HT1080 (cell line): ENCODE results near the gene GNB2. TPM values are rescaled to one million over a fixed set of nuclear protein-coding genes. Genes with fewer than 3 reads are reported as not detected.
"Not testable (repeated sequence)": the region's sequence is repeated elsewhere in the genome, so short reads cannot be mapped to it uniquely, and the experiment has no call there.

Experiments
- DNase-seq: peaks from one replicate; pipeline ENCODE4 v3.0.0-alpha.2; 2015; ENCODE audit warnings: low read depth
- total RNA-seq: library from RNA; depleted of rRNA; stranded (reverse); fragments of >200 nt; shearing (Covaris generic); gene quantifications from 2 replicates; pipeline ENCODE4 v1.2.3, GENCODE V29; 2014

The GNB2 gene
- total RNA-seq, 1 experiment from 2014 or later, result 162 TPM

DNA sequence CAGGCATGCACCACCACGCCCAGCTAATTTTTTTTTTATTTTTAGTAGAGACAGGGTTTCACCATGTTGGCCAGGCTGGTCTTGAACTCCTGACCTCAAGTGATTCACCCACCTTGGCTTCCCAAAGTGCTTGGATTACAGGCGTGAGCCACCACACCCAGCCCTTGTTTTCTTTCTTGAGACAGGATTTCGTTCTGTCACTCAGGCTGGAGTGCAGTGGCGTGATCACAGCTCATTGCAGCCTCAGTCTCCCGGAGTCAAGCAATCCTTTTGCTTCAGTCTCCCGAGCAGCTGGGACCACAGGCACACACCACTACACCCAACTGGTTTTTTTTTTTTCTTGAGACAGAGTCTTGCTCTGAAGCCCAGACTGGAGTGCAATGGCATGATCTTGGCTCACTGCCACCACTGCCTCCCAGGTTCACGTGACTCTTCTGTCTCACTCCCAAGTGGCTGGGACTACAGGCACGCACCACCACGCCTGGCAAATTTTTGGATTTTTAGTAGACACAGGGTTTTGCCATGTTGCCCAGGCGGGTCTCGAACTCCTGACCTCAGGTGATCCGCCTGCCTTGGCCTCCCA is 11.3 kb upstream of the GNB2 start:
- DNase-seq, result not testable (repeated sequence)

DNA sequence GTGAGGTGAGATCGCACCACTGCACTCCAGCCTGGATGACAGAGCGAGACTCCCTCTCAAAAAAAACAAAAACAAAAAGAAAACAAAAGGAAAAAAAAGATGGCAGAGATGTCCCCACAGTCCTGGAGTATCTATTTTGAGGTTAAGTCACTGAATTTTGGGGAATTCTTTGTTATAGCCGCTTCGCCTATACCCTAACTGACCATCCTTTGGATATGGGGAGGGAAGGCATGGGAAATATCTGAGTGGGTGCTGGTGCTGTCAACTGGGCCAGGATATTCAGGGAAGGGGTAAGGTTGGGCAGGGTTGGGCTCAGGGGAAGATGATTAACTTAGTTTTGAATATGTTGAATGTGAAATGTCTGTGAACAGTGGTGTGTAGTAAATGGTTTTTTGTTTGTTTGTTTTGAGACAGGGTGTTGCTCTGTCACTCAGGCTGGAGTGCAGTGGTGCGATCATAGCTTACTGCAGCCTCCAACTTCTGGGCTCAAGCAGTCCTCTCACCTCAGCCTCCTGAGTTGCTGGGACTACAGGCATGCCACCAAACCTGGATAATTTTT is 8.3 kb upstream of the GNB2 start:
- no peak for DNase-seq

- DNase-seq, result no peak
Observed at GRCh38 chr7:100667331-100668068, 6.0 kb upstream of the GNB2 start.

- no peak for DNase-seq
Observed at GRCh38 chr7:100668069-100668449, 5.5 kb upstream of the GNB2 start.

- DNase-seq, result not testable (repeated sequence)
Observed at GRCh38 chr7:100669106-100669505, 4.4 kb upstream of the GNB2 start.

- no peak for DNase-seq
Observed at GRCh38 chr7:100670074-100670473, 3.5 kb upstream of the GNB2 start.

- no peak for DNase-seq
Observed at GRCh38 chr7:100671353-100672327, 1.9 kb upstream of the GNB2 start.

GRCh38 chr7:100673942-100674410 is 436 bp downstream of the GNB2 start:
- DNase-seq, result no peak

- DNase-seq, result no peak
Observed at GRCh38 chr7:100674411-100675104, 1.0 kb downstream of the GNB2 start.

GRCh38 chr7:100675105-100675451 is 1.5 kb downstream of the GNB2 start:
- no peak for DNase-seq

DNA sequence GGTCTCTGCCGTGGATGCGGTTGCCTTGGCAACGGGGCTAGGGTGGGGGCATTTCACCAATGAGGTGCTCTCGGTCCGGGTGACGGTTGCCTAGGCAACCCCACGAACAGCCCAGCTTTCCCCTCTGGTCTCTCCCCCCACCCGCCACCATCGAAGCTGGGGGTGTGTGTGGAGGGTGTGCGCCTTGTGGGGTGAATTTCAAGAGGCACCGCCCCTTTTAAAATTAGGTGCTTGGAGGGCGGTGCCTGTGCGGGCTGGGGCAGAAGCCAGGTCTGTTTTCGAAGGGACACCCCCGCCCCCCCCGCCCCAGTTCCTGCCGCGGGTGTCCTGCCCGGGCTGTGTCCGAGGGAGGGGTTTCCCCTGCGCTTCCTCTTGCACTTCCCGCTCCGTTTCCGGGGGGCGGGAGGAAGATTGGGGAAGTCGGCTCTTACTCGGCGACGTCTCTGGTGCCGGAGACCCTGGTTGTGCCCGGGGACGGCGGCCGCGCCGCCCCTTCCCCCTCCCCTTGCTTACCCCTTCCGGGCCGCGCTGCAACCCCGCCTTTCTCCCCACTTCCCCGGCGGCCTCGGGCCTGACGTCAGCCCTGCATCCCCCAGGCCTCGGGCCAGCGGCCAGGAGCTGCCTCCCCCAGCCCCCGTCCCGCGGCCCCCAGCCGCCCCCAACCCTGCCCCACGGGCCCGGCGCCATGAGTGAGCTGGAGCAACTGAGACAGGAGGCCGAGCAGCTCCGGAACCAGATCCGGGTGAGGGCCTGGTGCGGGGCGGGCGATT is 2.2 kb downstream of the GNB2 start:
- DNase-seq, result peak; percentile 64

DNA sequence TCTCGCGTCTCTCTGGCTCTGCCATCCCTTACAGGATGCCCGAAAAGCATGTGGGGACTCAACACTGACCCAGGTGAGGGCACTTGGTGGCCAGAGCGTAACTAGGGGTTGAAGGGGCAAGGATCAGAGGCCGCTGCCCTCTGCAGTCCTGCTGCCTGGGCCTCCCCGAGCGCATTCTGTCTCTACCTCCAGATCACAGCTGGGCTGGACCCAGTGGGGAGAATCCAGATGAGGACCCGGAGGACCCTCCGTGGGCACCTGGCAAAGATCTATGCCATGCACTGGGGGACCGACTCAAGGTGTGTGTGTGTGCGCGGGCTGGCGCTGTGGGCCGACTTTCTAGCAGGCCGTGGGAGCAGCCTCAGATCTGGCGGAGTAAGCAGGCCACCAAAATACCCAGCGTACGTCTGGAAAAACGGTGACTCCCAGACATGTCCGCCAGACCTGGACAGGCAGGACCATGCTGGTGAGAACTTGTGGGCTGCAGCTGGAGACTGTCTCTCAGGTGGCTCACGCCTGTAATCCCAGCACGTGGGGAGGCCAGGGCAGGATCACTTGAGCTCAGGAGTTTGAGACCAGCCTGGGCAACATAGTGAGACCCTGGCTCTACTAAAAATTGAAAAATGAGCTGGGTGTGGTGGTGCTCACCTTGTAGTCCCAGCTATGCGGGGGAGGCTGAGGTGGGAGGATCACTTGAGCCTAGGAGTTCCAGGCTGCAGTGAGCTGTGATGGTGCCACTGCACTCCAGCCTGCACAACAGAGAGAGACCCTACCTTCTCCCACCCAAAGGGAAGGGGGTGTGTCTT is 3.2 kb downstream of the GNB2 start:
- DNase-seq, result no peak

DNA sequence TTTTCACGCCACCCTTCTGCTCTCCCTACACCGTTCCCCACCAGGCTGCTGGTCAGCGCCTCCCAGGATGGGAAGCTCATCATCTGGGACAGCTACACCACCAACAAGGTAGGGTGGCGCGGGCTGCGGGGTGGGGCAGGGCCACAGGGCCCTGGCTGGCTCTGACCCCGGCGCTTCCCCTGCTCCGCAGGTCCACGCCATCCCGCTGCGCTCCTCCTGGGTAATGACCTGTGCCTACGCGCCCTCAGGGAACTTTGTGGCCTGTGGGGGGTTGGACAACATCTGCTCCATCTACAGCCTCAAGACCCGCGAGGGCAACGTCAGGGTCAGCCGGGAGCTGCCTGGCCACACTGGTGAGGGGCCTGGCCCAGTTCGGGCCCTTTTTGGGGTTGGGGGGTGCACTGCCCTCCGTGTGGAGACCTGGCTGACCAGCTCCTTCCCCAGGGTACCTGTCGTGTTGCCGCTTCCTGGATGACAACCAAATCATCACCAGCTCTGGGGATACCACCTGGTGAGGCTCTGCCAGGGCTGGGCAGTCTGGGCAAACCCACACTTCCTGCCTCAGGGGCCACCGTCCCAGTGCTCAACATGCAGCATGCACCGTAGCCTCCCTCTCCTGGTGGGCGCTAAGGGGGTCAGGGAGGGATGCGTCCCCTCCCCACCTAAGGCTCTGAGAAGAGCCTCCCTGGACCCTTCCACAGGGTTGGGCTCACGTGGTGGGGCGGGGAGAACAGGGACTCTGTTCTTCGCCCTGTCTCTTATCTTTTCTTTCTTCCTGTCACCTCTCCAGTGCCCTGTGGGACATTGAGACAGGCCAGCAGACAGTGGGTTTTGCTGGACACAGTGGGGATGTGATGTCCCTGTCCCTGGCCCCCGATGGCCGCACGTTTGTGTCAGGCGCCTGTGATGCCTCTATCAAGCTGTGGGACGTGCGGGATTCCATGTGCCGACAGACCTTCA is 4.0 kb downstream of the GNB2 start:
- DNase-seq, result no peak

DNA sequence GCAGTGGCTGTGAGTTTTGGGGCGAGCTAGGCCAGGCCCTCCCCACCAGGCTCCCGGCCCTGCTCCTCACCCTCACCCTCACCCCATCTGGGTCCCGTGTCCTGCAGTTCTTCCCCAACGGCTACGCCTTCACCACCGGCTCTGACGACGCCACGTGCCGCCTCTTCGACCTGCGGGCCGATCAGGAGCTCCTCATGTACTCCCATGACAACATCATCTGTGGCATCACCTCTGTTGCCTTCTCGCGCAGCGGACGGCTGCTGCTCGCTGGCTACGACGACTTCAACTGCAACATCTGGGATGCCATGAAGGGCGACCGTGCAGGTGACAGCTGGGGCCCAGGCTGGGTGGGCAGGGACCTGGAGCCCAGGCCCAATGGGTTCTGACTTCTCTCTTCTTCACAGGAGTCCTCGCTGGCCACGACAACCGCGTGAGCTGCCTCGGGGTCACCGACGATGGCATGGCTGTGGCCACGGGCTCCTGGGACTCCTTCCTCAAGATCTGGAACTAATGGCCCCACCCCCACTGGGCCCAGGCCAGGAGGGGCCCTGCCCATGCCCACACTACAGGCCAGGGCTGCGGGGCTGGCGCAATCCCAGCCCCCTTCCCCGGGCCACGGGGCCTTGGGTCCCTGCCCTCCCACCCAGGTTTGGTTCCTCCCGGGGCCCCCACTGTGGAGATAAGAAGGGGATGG is 4.9 kb downstream of the GNB2 start:
- DNase-seq, result no peak

GRCh38 chr7:100679129-100679926 is 5.8 kb downstream of the GNB2 start:
- DNase-seq, result no peak

GRCh38 chr7:100679927-100680575 is 6.5 kb downstream of the GNB2 start:
- DNase-seq, result no peak
